Measurements from ENCODE around the gene EHD1. TPM values are rescaled to one million over a fixed set of nuclear protein-coding genes. Genes with fewer than 3 reads are reported as not detected.

EHD1 gene
- total and polyA plus RNA-seq, 9 of the 15 experiments (the other 6 are each of a cell fraction or from before 2014, with no cell fraction given) = 0.46 to 65.0 (median 16.4) TPM

- TF ChIP-seq ARID3B (CRISPR knock-in tag; IDR thresholded peaks at IDR 0.05; ENCODE audit: borderline replicate concordance) (no peak), ZBTB33 (CRISPR knock-in tag; IDR thresholded peaks at IDR 0.05) (no peak)
Measured at GRCh38 chr11:64924910-64925284, 46.5 kb upstream of the EHD1 start (continued).

GRCh38 chr11:64923944-64924909 is 45.8 kb upstream of the EHD1 start, which contains the start of gene PPP2R5B:
TSS of gene PPP2R5B (plus strand) at chr11:64924689. CDS start at chr11:64925735, 1,046 bp downstream.
- peak within 1 kb of the TSS; percentile 94 for H3K27ac ChIP-seq (ENCODE audit: extremely low read depth, low read depth, low read length)
- no TSS peak for BruUV-seq (replicated peaks)
- no peaks in the 10 kb centered on the region for H3K36me3 ChIP-seq (ENCODE audit: control insufficient read depth, insufficient read depth, low read length)
- ChIA-PET CTCF (ENCODE audit: low intra/inter-chr PET ratio) (interaction anchor here (0.7 to 1.0 kb wide), 2 partner anchors 58 to 131 kb away, joined by 4 read pairs; no protein-coding TSS in a partner anchor), POLR2A (interaction anchor here (0.7 to 2.6 kb wide), 8 partner anchors 8 to 575 kb away, joined by 3 to 14 read pairs (median 3); partner anchors contain the start of gene MALAT1)
- FAIRE-seq (peak; percentile 100), ATAC-seq (peak; percentile 98), DNase-seq (ENCODE audit: extremely low read depth in 1 of 4, low spot score in 3 of 4) (peak; percentile 94 to 95 (median 95))
- intact Hi-C loops (cut with micrococcal nuclease) (loop anchor here (2.0 kb wide), 1 partner anchor 73 kb away; the partner anchor contains the start of gene BATF2), in situ Hi-C loops (cut with MboI) (no loop called here)
- peaks cover 14 to 41% of the 10 kb centered on the region in 2 experiments; a peak in 4 of 5 replicates for H3K4me1 ChIP-seq (replicated peaks in 1 of 2; ENCODE audit: control insufficient read depth in 2 of 2, insufficient read depth in 2 of 2, low read length in 2 of 2)
- H3K27me3 ChIP-seq (ENCODE audit: control insufficient read depth in 2 of 2, insufficient read depth in 2 of 2, low read length in 2 of 2) = no peaks in the 10 kb centered on the region
- H3K9me1 ChIP-seq (ENCODE audit: control insufficient read depth, insufficient read depth, low read length) = no peaks in the 10 kb centered on the region
- H4K20me1 ChIP-seq (replicated peaks; ENCODE audit: control insufficient read depth, insufficient read depth, low read length) = no peaks in the 10 kb centered on the region
- WGBS (ENCODE audit: insufficient coverage, low coverage, missing lambda C conversion rate) = 4% methylated on average over 22 of the region's 47 CpGs
- H3K9ac ChIP-seq (ENCODE audit: insufficient read depth in 1 of 2, low read depth in 2 of 2, low read length in 2 of 2) = peak within 1 kb of the TSS; percentile 87 to 96
- H2AFZ ChIP-seq (ENCODE audit: low read depth, low read length) = peak within 1 kb of the TSS; percentile 98
- peak within 1 kb of the TSS; percentile 94 for H3K4me2 ChIP-seq (ENCODE audit: insufficient read depth, low read length)
- H3K4me3 ChIP-seq = peak within 1 kb of the TSS; percentile 60
- H3K79me2 ChIP-seq (ENCODE audit: control insufficient read depth, insufficient read depth, low read length) = no peaks in the 10 kb centered on the region
- H3K9me3 ChIP-seq (replicated peaks; ENCODE audit: control insufficient read depth, insufficient read depth, low read depth, low read length) = no peaks in the 10 kb centered on the region
- peak; percentile 56 for TF ChIP-seq MAFG (tag; conservative IDR thresholded peaks at IDR 0.05)
- TF ChIP-seq MAFK (IDR thresholded peaks at IDR 0.05; ENCODE audit: low read length) = peak; percentile 50
- TF ChIP-seq CBFA2T2 (conservative IDR thresholded peaks at IDR 0.05) = no peak
- TF ChIP-seq ZNF57 (CRISPR knock-in tag; IDR thresholded peaks at IDR 0.05) = no peak
- no peak for TF ChIP-seq POLR3A (IDR thresholded peaks at IDR 0.05; ENCODE audit: borderline replicate concordance, extremely low read depth, insufficient read depth, insufficient read length)
- TF ChIP-seq HDAC8 (tag; IDR thresholded peaks at IDR 0.05) = no peak
- peak; percentile 15 for TF ChIP-seq TBP (optimal IDR thresholded peaks at IDR 0.05; ENCODE audit: low read depth, low read length)
- 0 out of 2 replicates have a peak, but pooled peaks have one; percentile 39 for TF ChIP-seq ZNF511 (CRISPR knock-in tag; IDR thresholded peaks at IDR 0.05)
- TF ChIP-seq TBL1XR1 (IDR thresholded peaks at IDR 0.05; ENCODE audit: low read length in 2 of 2) = peak in 1 of 2 experiments; percentile 10; a peak in 1 of 4 replicates
- no peak for TF ChIP-seq E2F5 (CRISPR knock-in tag; IDR thresholded peaks at IDR 0.05)
- 0 out of 2 replicates have a peak, but pooled peaks have one; percentile 1 for TF ChIP-seq NR2C2 (CRISPR knock-in tag; IDR thresholded peaks at IDR 0.05)
- peak; percentile 92 for TF ChIP-seq NR2C2 (tag; IDR thresholded peaks at IDR 0.05)

Measured in K562 (cell line).